NOMO-1 (cell line): ENCODE measurements around the gene CALCOCO1.
A peak's percentile ranks its signal among the peaks of the same experiment; 100 is the strongest.
"Not testable (repeated sequence)": the region's sequence is repeated elsewhere in the genome, so short reads cannot be mapped to it uniquely, and the experiment has no call there.

ENCODE experiments used
- DNase-seq, 2 experiments: peaks; one replicate each; lab custom pipeline; 2025; ENCODE audit not compliant: unreplicated experiment in 2 of 2; lab: John Stamatoyannopoulos, UW

The CALCOCO1 gene

GRCh38 chr12:53700567-53700966 is 26.7 kb downstream of the CALCOCO1 start:
- DNase-seq = no peak

- no peak for DNase-seq
Observed at GRCh38 chr12:53699678-53700025, 27.6 kb downstream of the CALCOCO1 start.

GRCh38 chr12:53698948-53699677 is 28.1 kb downstream of the CALCOCO1 start:
- no peak for DNase-seq

DNA sequence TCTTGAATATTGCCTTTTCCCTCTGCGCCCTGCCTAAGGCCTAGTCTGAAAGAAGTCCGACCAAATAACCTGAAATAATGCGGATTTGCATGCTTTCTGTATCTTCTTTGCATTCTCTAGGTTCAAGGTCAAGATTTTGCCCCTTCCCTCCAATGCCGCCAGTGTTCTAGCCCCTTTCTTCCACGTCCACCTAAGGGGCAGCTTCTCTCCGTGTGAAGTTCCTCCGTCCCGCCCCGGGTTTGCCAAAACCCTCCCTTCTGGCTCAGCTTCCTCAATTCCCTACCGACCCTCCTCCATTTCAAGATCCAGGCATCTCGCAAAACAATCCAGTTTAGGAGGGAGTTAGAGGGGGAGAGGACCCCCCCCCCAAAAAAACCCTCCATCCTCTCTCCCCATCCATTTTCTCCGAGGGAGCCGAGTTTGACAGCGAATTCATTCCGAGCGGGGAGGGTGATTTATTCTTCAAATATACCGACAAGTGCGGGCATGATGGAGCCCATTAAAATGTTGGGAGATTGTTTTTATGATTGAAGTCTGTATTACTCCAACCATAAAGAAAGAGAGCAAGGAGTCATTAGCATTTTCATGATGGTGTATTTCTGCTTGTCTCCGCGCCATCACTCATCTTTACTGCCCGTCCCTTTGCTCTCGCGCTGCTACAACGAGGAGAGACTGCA is 30.5 kb downstream of the CALCOCO1 start:
- no peak for DNase-seq

GRCh38 chr12:53696285-53696654 is 31.0 kb downstream of the CALCOCO1 start:
- no peak for DNase-seq

GRCh38 chr12:53695152-53696145 is 31.8 kb downstream of the CALCOCO1 start:
- DNase-seq = no peak

DNA sequence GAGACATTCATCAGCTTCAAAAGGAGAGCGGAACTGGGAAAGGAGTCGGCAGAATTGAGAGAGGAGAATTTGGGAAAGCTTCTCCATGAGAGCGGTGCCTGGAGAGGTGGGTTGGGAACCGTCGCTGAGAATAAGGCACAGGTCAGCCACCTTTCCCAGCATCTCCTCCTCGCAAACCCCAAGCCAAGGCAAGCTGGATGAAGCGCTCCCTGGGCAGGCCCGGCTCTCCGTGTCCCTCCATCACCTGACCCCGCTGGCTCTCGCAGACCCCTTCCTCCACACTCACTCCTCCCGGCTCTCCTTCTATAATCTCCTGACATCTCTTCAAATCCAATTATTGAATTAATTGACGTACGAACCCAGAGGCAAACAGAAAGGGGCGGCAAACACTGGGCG is 32.5 kb downstream of the CALCOCO1 start:
- DNase-seq = no peak

DNA sequence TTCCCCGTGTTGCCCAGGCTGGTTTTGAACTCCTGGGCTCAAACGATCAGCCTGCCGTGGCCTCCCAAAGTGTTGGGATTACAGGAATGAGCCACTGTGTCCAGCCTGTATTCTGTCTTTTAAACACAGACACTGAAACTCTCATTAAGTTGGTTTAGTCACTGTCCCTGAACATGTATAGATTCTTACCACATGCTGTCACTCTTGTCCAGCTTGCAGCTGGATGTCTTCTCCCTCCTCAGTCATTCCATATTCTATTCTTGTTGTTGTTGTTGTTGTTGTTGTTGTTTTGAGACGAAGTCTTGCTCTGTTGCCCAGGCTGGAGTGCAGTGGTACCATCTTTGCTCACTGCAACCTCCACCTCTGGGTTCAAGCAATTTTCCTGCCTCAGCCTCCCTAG is 39.1 kb downstream of the CALCOCO1 start:
- no peak for DNase-seq

DNA sequence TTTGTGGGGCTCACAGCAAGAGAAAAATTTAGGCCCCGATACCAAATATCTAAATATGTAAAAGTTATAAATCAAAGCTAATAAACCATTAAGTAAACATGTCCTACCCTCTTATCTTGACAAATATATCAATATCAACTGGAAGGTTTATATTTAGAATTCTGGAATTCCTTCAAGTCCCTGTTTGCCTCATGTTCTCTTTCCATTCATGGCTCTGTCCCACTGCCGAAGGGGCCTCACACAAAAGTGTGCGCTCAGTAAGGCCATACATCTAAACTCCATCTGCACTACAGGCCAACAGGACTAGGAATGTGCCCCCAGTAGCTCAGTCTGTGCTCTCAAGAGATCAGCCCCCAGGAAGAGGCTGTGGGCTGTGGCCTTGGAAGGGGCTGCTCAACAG is 40.8 kb downstream of the CALCOCO1 start:
- DNase-seq = no peak

DNA sequence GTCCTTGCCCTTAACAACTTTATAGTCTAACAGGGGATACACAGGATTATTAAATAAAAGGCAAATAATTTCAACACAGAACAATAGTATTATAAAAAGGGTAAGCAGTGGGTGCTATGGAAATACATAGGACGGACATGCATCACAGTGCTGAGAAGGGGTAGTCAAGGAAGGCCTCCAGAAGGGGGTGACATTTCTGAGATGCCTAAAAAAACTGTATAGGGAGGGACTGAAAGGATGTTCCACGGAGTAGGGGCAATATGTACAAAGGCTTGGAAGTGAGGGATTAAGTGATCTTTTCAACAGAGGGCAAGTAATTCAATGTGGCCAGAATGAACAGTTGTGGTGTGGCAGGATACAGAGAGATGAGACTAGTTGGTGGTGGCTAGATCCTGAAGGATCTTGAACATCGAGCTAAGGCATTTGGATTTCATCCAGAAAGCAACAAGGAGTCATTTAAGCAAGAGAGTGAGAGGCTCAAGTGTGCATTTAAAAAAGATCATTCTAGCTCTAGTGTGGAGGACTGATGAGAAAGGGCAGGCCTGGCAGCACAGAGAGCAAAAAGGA is 42.5 kb downstream of the CALCOCO1 start:
- no peak for DNase-seq

- DNase-seq = no peak
Observed at GRCh38 chr12:53683983-53684382, 43.3 kb downstream of the CALCOCO1 start.

- DNase-seq = no peak
Observed at GRCh38 chr12:53683494-53683893, 43.8 kb downstream of the CALCOCO1 start.

- DNase-seq = not testable (repeated sequence)
Observed at GRCh38 chr12:53680061-53680460, 47.2 kb downstream of the CALCOCO1 start.

GRCh38 chr12:53677800-53678148 is 49.5 kb downstream of the CALCOCO1 start:
- no peak for DNase-seq

GRCh38 chr12:53677016-53677799 is 50.0 kb downstream of the CALCOCO1 start:
- no peak for DNase-seq

- DNase-seq = no peak
Observed at GRCh38 chr12:53676656-53677015, 50.6 kb downstream of the CALCOCO1 start.

- DNase-seq = peak; percentile 96 to 98
Observed at GRCh38 chr12:53675701-53676607, 51.3 kb downstream of the CALCOCO1 start, which contains the start of gene ATP5MC2. TSS of gene ATP5MC2 (minus strand) at chr12:53676083. CDS start at chr12:53672614, 3,469 bp downstream.

GRCh38 chr12:53674977-53675700 is 52.1 kb downstream of the CALCOCO1 start:
- DNase-seq = no peak

GRCh38 chr12:53670971-53671370 is 56.3 kb downstream of the CALCOCO1 start:
- no peak for DNase-seq
